Endometrial microvascular endothelial cells (primary cell): ENCODE results near the gene SVOPL. TPM values are rescaled to one million over a fixed set of nuclear protein-coding genes. Genes with fewer than 3 reads are reported as not detected.

Source experiments
- in situ Hi-C: cut with HindIII; loops from 2 replicates; pipeline ENCODE4 v1.10.0; 2017; ENCODE audit warnings: low sequenced_read_pairs, low pct_unique_long_range_greater_than_20kb; ENCODE audit errors: inconsistent ontology term
- total RNA-seq: library from RNA; depleted of rRNA; stranded (reverse); fragments of >200 nt; gene quantifications from one replicate; pipeline ENCODE4 v1.2.3, GENCODE V29; 2015; ENCODE audit errors: inconsistent ontology term

Gene SVOPL
- total RNA-seq, 1 donor from 2014 or later, result not detected

DNA sequence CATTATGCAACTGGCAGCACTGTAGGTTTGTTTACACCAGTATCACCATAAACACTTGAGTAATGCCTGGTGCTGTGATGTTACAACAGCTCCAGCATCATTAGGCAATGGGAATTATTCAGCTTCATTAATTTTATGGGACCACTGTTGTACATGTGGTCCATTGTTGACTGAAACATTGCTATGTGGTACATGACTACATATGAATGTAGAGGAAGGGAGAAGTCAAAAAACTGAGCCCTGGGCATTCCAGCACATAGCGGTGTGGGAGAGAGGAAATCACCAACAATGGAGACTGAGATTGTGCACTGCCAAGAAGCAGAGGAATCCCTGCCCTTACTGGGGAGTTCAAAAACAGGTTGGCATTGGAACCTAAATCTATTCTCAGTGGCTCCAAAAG lies 152.1 kb downstream of the SVOPL start:
- in situ Hi-C loops, result no loop called here

DNA sequence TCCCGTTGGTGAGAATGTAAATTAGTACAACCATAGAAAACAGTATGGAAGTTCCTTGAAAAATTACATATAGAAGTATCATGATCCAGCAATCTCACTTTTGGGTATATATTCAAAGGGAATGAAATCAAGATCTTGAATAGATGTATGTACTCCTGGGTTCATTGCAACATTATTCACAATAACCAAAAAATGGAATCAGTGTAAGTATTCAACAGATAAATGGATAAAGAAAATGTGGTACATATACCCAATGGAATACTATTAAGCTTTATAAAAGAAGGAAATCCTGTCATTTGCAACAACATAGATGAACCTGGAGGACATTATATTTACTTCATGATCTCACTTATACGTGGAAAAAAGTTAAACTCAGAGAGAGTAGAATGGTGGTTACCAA lies 154.3 kb downstream of the SVOPL start:
- in situ Hi-C loops, result no loop called here

DNA sequence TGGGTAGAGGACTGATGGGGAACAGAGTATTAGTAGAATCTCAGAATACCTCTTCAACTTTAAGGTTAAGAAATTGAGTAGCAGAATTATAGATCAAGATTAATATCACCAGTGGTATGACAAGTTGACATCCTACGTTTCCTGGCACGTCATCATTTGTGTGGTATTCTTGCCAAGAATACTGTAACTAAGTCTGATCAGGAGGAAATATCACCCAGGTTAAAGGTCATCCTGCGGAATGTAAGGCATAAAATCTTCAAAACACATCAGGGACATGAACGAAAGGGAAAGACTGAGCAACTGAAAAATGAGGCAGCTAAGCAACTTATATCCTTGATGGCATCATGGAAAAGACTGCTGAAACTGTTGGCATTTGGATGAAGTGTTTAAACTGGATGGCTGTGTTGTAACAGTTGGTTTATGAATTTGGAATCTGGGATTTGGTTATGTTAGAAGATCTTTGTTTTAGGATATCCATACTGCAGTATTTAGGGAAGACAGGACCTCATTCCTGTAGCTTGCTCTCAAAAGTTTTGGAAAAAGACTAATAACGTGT lies 155.0 kb downstream of the SVOPL start:
- in situ Hi-C loops, result no loop called here

DNA sequence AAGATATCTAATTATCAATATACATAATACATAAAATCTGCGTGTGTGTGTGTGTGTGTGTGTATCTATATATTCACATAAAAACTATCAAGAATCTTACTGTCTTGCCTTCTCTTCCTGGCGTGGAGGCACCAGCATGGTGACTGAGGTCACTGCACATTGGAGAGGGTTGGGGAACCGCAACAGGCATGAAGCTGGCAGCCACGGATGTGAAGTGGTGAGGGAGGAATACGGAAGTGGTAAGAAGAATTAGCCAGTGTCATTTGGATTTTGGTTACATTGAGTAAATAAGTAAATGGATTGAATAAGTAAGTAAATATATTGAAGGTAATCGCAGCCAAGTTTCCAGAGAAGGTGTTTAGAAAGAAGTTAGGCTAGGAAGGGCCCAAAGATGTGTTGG lies 156.0 kb downstream of the SVOPL start:
- in situ Hi-C loops, result no loop called here

Other genes starting within 250 kb of the SVOPL start
- 11.8 TPM for gene TRIM24, start 241.1 kb downstream of the SVOPL start, total RNA-seq
- gene TMEM213, start 96.6 kb upstream of the SVOPL start, total RNA-seq, result not detected
- not detected for gene ATP6V0A4, start 96.8 kb upstream of the SVOPL start, total RNA-seq